GM23338 (cell line): ENCODE data around the gene TECPR2. TPM values are rescaled to one million over a fixed set of nuclear protein-coding genes. Genes with fewer than 3 reads are reported as not detected.

Experiments used
- ATAC-seq: fragments of 200-7000 bp; cut with Tn5 transposase; 3 replicates; pipeline ENCODE4 v1.9.1; 2020
- DNase-seq: peaks from one replicate; pipeline ENCODE4 v3.0.0-alpha.2; 2015; ENCODE audit warnings: low spot score
- H2AFZ ChIP-seq: fragments of 200-600 bp; sonication (generic); 2 replicates; pipeline ENCODE4 v1.8.0; 2016; ENCODE audit warnings: antibody characterized with exemption, mild to moderate bottlenecking, moderate library complexity
- H3F3A ChIP-seq: fragments of 200-600 bp; sonication (generic); replicated peaks from 2 replicates; pipeline ENCODE4 v1.8.0; 2017; ENCODE audit warnings: antibody characterized with exemption, mixed run types, low read depth
- H3K27ac ChIP-seq: fragments of 200-600 bp; sonication (generic); 2 replicates; pipeline ENCODE4 v1.6.1; 2016; ENCODE audit warnings: low read depth
- H3K27me3 ChIP-seq: fragments of 200-600 bp; sonication (generic); 2 replicates; pipeline ENCODE4 v1.8.0; 2016; ENCODE audit warnings: mild to moderate bottlenecking, mixed run types, moderate library complexity; ENCODE audit not compliant: insufficient read depth
- H3K36me3 ChIP-seq: fragments of 200-600 bp; sonication (generic); 2 replicates; pipeline ENCODE4 v1.8.0; 2016; ENCODE audit warnings: mild to moderate bottlenecking; ENCODE audit not compliant: insufficient read depth
- H3K4me1 ChIP-seq: fragments of 200-600 bp; sonication (generic); 2 replicates; pipeline ENCODE4 v1.8.0; 2016; ENCODE audit warnings: mild to moderate bottlenecking, moderate library complexity; ENCODE audit not compliant: insufficient read depth
- H3K4me2 ChIP-seq: fragments of 200-600 bp; sonication (generic); 2 replicates; pipeline ENCODE4 v1.7.1; 2017; ENCODE audit warnings: mixed run types
- H3K4me3 ChIP-seq: fragments of 200-600 bp; sonication (generic); 2 replicates; pipeline ENCODE4 v1.6.1; 2016; ENCODE audit warnings: mixed run types
- H3K79me2 ChIP-seq: fragments of 200-600 bp; sonication (generic); replicated peaks from 2 replicates; pipeline ENCODE4 v1.8.0; 2017; ENCODE audit warnings: mild to moderate bottlenecking; ENCODE audit not compliant: insufficient read depth
- H3K9me2 ChIP-seq: fragments of 200-600 bp; sonication (generic); 2 replicates; pipeline ENCODE4 v1.8.0; 2017; ENCODE audit not compliant: insufficient read depth
- H4K20me1 ChIP-seq: fragments of 200-600 bp; sonication (generic); replicated peaks from 2 replicates; pipeline ENCODE4 v1.8.0; 2017; ENCODE audit warnings: mild to moderate bottlenecking; ENCODE audit not compliant: insufficient read depth
- H3K27ac Mint-ChIP-seq: 2 replicates; pipeline ENCODE4 v1.8.0; 2020; ENCODE audit warnings: inconsistent platforms, mild to moderate bottlenecking, moderate library complexity, mixed read lengths
- H3K27me3 Mint-ChIP-seq: 3 replicates; pipeline ENCODE4 v1.8.0; 2022; ENCODE audit warnings: low read depth, mild to moderate bottlenecking, moderate library complexity, mixed read lengths, inconsistent platforms; ENCODE audit not compliant: insufficient read depth, poor library complexity
- H3K36me3 Mint-ChIP-seq: 3 replicates; pipeline ENCODE4 v1.8.0; 2021; ENCODE audit warnings: low read depth, mild to moderate bottlenecking, inconsistent platforms, moderate library complexity, mixed read lengths
- H3K4me1 Mint-ChIP-seq: 3 replicates; pipeline ENCODE4 v1.8.0; 2020; ENCODE audit warnings: mild to moderate bottlenecking, inconsistent platforms, mixed read lengths
- H3K4me3 Mint-ChIP-seq: 3 replicates; pipeline ENCODE4 v1.8.0; 2021; ENCODE audit warnings: moderate library complexity, mild to moderate bottlenecking, inconsistent platforms, mixed read lengths
- H3K9me3 Mint-ChIP-seq: 3 replicates; pipeline ENCODE4 v1.8.0; 2020; ENCODE audit warnings: moderate library complexity, mild to moderate bottlenecking, inconsistent platforms, mixed read lengths
- ETS1 ChIP-seq: IDR thresholded peaks from 2 replicates; pipeline ENCODE4 v1.6.1; 2016; ENCODE audit warnings: antibody characterized with exemption
- EZH2 ChIP-seq: fragments of 200-600 bp; sonication (generic); IDR thresholded peaks from one replicate; pipeline ENCODE4 v1.8.0; 2017; ENCODE audit warnings: antibody characterized with exemption, mild to moderate bottlenecking, low read depth; ENCODE audit not compliant: unreplicated experiment
- JUNB ChIP-seq: IDR thresholded peaks from one replicate; pipeline ENCODE4 v1.6.1; 2016; ENCODE audit warnings: antibody characterized with exemption; ENCODE audit not compliant: unreplicated experiment
- POLR2AphosphoS5 ChIP-seq: IDR thresholded peaks from 2 replicates; pipeline ENCODE4 v1.6.1; 2016; ENCODE audit warnings: antibody characterized with exemption, low read depth
- STAT1 ChIP-seq: IDR thresholded peaks from one replicate; pipeline ENCODE4 v1.6.1; 2016; ENCODE audit warnings: antibody characterized with exemption; ENCODE audit not compliant: unreplicated experiment
- ZNF114 ChIP-seq: fragments of 250-450 bp; sonication (Bioruptor Pico); IDR thresholded peaks from 2 replicates; pipeline ENCODE4 v1.5.0; 2020; ENCODE audit warnings: mild to moderate bottlenecking, moderate library complexity
- ZNF331 ChIP-seq: fragments of 250-450 bp; sonication (Bioruptor Pico); IDR thresholded peaks from 2 replicates; pipeline ENCODE4 v1.5.0; 2020; ENCODE audit warnings: low read depth, mild to moderate bottlenecking, moderate library complexity
- polyA plus RNA-seq: library from polyadenylated mRNA; unstranded; fragments of >200 nt; fragmentation: Nextera tagmentation; extraction: Ambion mirVana; gene quantifications from 2 replicates; pipeline ENCODE4 v1.2.1, GENCODE V29; 2016
- total RNA-seq: library from RNA; depleted of rRNA; stranded (reverse); fragments of >200 nt; shearing (Covaris generic); gene quantifications from 2 replicates; pipeline ENCODE4 v1.2.3, GENCODE V29; 2014
- TF ChIP-seq, protein P1 (sequence below): IDR thresholded peaks from one replicate; pipeline ENCODE4 v1.6.1; 2018; ENCODE audit warnings: antibody characterized with exemption; ENCODE audit not compliant: unreplicated experiment
- TF ChIP-seq, protein P2 (sequence below): fragments of 250-450 bp; sonication (Bioruptor Pico); IDR thresholded peaks from 2 replicates; pipeline ENCODE4 v1.5.0; 2020; ENCODE audit warnings: mild to moderate bottlenecking, moderate library complexity

Gene TECPR2
- total and polyA plus RNA-seq, 2 experiments from 2014 or later, result 4.8 to 20.5 TPM

DNA sequence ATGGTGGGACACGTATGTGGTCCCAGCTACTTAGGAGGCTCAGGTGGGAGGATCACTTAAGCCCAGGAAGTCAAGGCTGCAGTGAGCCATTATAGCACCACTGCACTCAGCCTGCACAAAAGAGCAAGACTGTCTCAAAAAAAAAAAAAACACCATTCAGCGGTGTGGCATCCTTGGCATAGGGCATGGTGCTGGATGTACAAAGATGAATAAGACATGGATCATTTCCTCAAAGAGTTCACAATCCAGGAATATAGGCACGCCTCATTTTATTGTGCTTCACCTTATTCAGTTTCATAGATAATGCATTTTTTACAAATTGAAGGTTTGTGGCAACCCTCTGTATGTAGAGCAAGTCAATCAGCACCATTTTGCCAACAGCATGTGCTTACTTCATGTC, 6.5 kb upstream of the TECPR2 start (continued):
- TF ChIP-seq, protein P1, sequence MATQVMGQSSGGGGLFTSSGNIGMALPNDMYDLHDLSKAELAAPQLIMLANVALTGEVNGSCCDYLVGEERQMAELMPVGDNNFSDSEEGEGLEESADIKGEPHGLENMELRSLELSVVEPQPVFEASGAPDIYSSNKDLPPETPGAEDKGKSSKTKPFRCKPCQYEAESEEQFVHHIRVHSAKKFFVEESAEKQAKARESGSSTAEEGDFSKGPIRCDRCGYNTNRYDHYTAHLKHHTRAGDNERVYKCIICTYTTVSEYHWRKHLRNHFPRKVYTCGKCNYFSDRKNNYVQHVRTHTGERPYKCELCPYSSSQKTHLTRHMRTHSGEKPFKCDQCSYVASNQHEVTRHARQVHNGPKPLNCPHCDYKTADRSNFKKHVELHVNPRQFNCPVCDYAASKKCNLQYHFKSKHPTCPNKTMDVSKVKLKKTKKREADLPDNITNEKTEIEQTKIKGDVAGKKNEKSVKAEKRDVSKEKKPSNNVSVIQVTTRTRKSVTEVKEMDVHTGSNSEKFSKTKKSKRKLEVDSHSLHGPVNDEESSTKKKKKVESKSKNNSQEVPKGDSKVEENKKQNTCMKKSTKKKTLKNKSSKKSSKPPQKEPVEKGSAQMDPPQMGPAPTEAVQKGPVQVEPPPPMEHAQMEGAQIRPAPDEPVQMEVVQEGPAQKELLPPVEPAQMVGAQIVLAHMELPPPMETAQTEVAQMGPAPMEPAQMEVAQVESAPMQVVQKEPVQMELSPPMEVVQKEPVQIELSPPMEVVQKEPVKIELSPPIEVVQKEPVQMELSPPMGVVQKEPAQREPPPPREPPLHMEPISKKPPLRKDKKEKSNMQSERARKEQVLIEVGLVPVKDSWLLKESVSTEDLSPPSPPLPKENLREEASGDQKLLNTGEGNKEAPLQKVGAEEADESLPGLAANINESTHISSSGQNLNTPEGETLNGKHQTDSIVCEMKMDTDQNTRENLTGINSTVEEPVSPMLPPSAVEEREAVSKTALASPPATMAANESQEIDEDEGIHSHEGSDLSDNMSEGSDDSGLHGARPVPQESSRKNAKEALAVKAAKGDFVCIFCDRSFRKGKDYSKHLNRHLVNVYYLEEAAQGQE, result no peak
- no peak for TF ChIP-seq ZNF114 (CRISPR knock-in tag)

DNA sequence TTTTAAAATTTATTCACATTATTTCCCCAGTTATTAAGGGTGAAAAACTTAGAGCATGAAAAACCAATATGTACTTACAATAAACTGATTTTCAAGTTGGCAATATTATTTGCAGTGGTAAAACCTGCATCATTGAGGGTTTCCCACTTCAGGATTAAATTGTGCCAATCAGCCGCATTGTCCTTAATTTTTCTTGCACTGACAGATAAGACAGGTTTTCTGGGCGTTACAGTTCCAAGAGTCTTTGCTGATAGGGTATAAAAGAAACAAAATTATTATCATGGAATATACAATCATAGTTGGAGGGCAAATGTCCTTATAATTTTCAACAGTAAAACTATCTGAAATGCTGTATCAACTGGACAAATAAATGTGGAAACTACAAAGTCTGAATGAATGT, 3.4 kb upstream of the TECPR2 start:
- peaks cover 18% of the 10 kb centered on the region for H3K36me3 ChIP-seq
- peaks cover 18% of the 10 kb centered on the region for H3K4me1 ChIP-seq
- no peak overlapping the region for H3K4me2 ChIP-seq
- H3K9me2 ChIP-seq, result no peaks in the 10 kb centered on the region
- ATAC-seq (no peak), DNase-seq (no peak)
- no peak overlapping the region for H3K27ac Mint-ChIP-seq
- peaks cover 3% of the 10 kb centered on the region for H3K27me3 Mint-ChIP-seq
- H3K36me3 Mint-ChIP-seq, result peaks cover 27% of the 10 kb centered on the region
- no peak overlapping the region for H3K4me3 Mint-ChIP-seq
- peaks cover 11% of the 10 kb centered on the region for H4K20me1 ChIP-seq
- no peaks in the 10 kb centered on the region for H3K27me3 ChIP-seq
- H3K9me3 Mint-ChIP-seq, result no peaks in the 10 kb centered on the region
- no peak overlapping the region for H3K4me3 ChIP-seq
- H3K4me1 Mint-ChIP-seq, result peaks cover 11% of the 10 kb centered on the region
- no peak overlapping the region for H2AFZ ChIP-seq
- 0 out of 2 replicates have a peak, but pooled peaks cover 18% of the 10 kb centered on the region for H3F3A ChIP-seq
- no peak overlapping the region for H3K27ac ChIP-seq
- peaks cover 14% of the 10 kb centered on the region for H3K79me2 ChIP-seq
- TF ChIP-seq ZNF114 (CRISPR knock-in tag) (no peak), JUNB (no peak), ETS1 (no peak), ZNF331 (CRISPR knock-in tag) (no peak), POLR2AphosphoS5 (no peak), EZH2 (no peak), STAT1 (no peak)
- TF ChIP-seq, protein P1, result no peak
- TF ChIP-seq, protein P2, sequence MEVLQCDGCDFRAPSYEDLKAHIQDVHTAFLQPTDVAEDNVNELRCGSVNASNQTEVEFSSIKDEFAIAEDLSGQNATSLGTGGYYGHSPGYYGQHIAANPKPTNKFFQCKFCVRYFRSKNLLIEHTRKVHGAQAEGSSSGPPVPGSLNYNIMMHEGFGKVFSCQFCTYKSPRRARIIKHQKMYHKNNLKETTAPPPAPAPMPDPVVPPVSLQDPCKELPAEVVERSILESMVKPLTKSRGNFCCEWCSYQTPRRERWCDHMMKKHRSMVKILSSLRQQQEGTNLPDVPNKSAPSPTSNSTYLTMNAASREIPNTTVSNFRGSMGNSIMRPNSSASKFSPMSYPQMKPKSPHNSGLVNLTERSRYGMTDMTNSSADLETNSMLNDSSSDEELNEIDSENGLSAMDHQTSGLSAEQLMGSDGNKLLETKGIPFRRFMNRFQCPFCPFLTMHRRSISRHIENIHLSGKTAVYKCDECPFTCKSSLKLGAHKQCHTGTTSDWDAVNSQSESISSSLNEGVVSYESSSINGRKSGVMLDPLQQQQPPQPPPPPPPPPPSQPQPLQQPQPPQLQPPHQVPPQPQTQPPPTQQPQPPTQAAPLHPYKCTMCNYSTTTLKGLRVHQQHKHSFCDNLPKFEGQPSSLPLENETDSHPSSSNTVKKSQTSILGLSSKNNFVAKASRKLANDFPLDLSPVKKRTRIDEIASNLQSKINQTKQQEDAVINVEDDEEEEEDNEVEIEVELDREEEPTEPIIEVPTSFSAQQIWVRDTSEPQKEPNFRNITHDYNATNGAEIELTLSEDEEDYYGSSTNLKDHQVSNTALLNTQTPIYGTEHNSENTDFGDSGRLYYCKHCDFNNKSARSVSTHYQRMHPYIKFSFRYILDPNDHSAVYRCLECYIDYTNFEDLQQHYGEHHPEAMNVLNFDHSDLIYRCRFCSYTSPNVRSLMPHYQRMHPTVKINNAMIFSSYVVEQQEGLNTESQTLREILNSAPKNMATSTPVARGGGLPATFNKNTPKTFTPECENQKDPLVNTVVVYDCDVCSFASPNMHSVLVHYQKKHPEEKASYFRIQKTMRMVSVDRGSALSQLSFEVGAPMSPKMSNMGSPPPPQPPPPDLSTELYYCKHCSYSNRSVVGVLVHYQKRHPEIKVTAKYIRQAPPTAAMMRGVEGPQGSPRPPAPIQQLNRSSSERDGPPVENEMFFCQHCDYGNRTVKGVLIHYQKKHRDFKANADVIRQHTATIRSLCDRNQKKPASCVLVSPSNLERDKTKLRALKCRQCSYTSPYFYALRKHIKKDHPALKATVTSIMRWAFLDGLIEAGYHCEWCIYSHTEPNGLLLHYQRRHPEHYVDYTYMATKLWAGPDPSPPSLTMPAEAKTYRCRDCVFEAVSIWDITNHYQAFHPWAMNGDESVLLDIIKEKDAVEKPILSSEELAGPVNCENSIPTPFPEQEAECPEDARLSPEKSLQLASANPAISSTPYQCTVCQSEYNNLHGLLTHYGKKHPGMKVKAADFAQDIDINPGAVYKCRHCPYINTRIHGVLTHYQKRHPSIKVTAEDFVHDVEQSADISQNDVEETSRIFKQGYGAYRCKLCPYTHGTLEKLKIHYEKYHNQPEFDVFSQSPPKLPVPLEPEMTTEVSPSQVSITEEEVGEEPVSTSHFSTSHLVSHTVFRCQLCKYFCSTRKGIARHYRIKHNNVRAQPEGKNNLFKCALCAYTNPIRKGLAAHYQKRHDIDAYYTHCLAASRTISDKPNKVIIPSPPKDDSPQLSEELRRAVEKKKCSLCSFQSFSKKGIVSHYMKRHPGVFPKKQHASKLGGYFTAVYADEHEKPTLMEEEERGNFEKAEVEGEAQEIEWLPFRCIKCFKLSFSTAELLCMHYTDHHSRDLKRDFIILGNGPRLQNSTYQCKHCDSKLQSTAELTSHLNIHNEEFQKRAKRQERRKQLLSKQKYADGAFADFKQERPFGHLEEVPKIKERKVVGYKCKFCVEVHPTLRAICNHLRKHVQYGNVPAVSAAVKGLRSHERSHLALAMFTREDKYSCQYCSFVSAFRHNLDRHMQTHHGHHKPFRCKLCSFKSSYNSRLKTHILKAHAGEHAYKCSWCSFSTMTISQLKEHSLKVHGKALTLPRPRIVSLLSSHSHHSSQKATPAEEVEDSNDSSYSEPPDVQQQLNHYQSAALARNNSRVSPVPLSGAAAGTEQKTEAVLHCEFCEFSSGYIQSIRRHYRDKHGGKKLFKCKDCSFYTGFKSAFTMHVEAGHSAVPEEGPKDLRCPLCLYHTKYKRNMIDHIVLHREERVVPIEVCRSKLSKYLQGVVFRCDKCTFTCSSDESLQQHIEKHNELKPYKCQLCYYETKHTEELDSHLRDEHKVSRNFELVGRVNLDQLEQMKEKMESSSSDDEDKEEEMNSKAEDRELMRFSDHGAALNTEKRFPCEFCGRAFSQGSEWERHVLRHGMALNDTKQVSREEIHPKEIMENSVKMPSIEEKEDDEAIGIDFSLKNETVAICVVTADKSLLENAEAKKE (CRISPR knock-in tag), result no peak
